Measurements from ENCODE around the gene KLK3.

GRCh38 chr19:50870417-50871089 is 15.8 kb downstream of the KLK3 start:
- no peak for TF ChIP-seq EZH2 (IDR thresholded peaks at IDR 0.05)
- no peak for TF ChIP-seq POLR2AphosphoS5 (IDR thresholded peaks at IDR 0.05; ENCODE audit: borderline replicate concordance, low read depth, low read length)
